ENCODE data around the gene IL26.
"Not testable (repeated sequence)": the region's sequence is repeated elsewhere in the genome, so short reads cannot be mapped to it uniquely, and the experiment has no call there.

IL26 gene

DNA sequence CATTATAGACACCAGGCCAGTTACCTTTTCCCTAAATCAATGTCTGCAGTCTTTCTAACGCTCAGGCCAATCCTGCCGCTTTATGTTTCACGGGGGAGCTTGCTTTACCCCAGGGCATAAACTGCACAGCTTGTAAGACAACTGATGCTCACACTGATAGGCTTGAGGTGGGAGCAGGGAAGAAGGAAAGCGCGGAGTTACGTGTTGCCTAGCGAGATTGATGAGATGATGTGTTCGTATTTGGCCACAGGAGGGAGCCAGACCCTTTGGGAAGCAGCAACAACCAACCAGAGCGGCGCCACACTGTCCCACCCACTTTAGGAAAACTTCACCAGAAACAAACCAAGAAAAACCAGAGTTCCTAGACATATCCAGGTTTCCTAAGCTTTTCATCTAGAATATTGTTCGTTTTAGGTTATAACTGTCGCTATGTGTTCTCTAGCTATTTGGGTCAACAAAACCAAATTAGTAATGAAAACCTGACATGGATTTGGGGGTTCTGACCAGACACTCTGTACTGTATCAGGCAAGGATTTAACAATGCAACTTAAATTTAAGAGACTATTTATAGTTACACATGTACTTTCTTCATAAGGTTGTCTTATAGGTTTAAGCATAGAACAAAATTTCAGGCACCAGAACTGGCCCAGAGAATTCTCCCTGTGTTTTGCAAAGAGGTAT is 2.4 kb downstream of the IL26 start:
- no peak overlapping the region for H3K4me3 ChIP-seq (ENCODE audit: low read depth, low read length)
- DNase-seq (ENCODE audit: low read depth), result peak; percentile 87
- TF ChIP-seq POLR2A (IDR thresholded peaks at IDR 0.05; ENCODE audit: extremely low read depth, insufficient read length), result no peak
- TF ChIP-seq, protein P1, sequence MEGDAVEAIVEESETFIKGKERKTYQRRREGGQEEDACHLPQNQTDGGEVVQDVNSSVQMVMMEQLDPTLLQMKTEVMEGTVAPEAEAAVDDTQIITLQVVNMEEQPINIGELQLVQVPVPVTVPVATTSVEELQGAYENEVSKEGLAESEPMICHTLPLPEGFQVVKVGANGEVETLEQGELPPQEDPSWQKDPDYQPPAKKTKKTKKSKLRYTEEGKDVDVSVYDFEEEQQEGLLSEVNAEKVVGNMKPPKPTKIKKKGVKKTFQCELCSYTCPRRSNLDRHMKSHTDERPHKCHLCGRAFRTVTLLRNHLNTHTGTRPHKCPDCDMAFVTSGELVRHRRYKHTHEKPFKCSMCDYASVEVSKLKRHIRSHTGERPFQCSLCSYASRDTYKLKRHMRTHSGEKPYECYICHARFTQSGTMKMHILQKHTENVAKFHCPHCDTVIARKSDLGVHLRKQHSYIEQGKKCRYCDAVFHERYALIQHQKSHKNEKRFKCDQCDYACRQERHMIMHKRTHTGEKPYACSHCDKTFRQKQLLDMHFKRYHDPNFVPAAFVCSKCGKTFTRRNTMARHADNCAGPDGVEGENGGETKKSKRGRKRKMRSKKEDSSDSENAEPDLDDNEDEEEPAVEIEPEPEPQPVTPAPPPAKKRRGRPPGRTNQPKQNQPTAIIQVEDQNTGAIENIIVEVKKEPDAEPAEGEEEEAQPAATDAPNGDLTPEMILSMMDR (IDR thresholded peaks at IDR 0.05; ENCODE audit: low read depth, low read length), result peak; percentile 78

DNA sequence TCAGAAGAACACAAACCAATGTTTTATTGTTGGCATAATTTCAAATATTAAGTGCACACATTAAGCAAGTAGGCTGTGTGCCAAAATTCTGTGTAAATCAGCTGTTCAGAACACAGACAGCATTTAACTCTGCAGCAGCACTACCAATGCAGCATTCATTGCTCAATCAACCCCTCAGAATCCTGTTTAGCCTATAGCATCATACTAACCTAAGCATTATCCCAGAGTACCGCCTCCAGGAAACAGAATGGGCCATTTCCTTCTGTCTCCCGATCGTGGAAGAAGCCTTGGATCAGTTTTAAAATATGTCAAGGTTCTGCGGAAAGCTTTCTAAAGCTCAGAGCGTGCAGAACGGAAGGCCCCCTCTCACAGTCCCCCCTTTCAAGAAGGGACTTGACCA is 3.3 kb downstream of the IL26 start:
- H3K4me3 ChIP-seq (ENCODE audit: low read depth, low read length), result no peak overlapping the region
- TF ChIP-seq, protein P2, sequence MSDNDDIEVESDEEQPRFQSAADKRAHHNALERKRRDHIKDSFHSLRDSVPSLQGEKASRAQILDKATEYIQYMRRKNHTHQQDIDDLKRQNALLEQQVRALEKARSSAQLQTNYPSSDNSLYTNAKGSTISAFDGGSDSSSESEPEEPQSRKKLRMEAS (IDR thresholded peaks at IDR 0.05; ENCODE audit: low read depth, low read length), result no peak
- TF ChIP-seq, protein P1 (IDR thresholded peaks at IDR 0.05; ENCODE audit: low read depth, low read length), result no peak
- no peak for TF ChIP-seq POLR2A (IDR thresholded peaks at IDR 0.05; ENCODE audit: extremely low read depth, insufficient read length)
- TF ChIP-seq MYC (IDR thresholded peaks at IDR 0.05; ENCODE audit: low read depth, low read length), result no peak
- DNase-seq (ENCODE audit: low read depth), result no peak

DNA sequence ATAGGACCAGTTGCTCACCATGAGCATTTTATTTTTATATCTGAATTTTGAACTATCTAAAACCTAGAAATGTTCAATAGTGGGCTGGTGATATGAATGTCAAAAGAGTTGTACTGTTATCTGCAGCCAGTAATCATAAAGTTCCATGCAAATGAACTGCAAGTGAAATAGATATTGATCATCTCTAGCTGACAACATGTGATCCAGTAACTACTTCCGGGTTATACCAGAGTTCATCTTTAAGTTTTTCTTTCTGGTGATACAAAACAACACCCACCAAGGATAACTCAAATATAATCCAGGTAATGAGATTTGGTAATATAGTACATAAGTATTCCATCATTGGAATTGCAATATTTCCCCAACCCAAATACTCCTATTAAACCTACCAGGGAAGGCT is 4.1 kb downstream of the IL26 start:
- no peak for TF ChIP-seq MYC (IDR thresholded peaks at IDR 0.05; ENCODE audit: low read depth, low read length)
- no peak for TF ChIP-seq POLR2A (IDR thresholded peaks at IDR 0.05; ENCODE audit: extremely low read depth, insufficient read length)
- TF ChIP-seq, protein P1 (IDR thresholded peaks at IDR 0.05; ENCODE audit: low read depth, low read length), result no peak
- TF ChIP-seq, protein P2 (IDR thresholded peaks at IDR 0.05; ENCODE audit: low read depth, low read length), result no peak
- DNase-seq (ENCODE audit: low read depth), result no peak
- H3K4me3 ChIP-seq (ENCODE audit: low read depth, low read length), result no peak overlapping the region

DNA sequence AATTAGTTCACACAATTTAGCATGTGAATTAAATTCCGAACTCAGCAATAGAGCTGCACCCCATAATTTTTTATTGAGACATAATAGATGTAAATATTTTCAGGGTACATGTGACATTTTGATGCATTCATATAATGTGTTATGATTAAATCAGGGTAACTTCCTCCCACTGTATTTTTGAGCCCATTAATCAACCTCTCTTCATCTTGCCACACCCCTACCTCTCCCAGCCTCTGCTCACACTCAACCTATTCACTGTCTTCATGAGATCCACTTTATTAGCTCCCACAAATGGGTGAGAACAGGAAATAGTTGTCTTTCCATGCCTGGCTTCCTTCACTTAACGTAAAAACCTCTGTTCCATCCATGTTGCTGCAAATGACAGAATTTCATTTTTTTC is 14.7 kb downstream of the IL26 start:
- H3K4me3 ChIP-seq (ENCODE audit: low read depth, low read length), result no peak overlapping the region
- DNase-seq (ENCODE audit: low read depth), result no peak
- TF ChIP-seq POLR2A (IDR thresholded peaks at IDR 0.05; ENCODE audit: extremely low read depth, insufficient read length), result no peak
- TF ChIP-seq, protein P2 (IDR thresholded peaks at IDR 0.05; ENCODE audit: low read depth, low read length), result no peak
- TF ChIP-seq, protein P1 (IDR thresholded peaks at IDR 0.05; ENCODE audit: low read depth, low read length), result no peak
- TF ChIP-seq MYC (IDR thresholded peaks at IDR 0.05; ENCODE audit: low read depth, low read length), result no peak

DNA sequence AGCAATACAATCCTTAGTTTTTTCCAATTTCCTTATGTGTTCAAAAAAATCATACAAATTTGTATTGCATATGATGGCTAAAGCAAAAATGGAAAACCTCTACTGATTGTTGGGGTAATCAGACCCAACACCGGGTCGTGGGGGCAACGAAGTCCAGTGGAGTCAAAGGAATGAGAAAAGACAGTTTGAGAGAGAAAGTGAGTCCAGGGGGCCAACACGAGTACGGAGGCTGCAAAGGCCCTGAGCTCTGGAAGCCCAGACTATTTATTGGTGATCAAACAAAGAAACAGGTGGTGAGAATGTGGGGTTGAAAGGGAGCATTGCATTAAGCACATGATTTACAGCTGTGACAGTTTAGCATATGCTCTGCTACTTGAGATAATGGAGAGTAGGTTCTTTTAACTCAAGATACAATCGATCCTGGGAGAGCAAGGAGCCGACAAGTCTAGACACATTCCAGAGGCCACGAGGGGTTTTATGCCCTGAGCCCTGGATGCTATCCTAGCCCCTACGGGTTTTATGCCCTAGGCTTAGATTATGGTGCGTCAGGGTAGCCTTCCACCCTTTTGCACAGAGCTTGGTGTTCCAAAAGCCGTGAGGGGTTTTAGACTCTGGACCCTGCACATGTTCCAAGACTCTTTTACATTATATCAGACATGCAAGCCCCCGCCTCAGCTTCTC is 16.4 kb downstream of the IL26 start:
- not testable (repeated sequence) for H3K4me3 ChIP-seq (ENCODE audit: low read depth, low read length); DNase-seq (ENCODE audit: low read depth)

DNA sequence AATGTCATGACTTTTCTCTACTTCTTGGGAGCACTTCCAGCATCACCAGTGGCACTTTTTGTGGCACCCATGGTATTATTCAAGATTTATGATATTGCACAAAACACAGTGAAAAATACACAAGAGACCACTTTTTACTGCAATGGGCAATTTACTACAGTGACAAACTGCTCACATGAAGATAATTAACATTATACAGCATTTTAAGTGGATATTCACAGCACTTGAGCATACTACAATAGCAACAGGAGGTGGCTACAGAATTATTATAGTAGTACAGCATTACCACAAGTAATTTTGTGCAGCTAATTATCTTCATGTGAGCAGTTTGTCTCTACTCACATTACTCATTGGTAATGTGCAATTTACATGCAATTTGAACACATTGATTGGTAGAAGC is 18.3 kb downstream of the IL26 start:
- TF ChIP-seq, protein P1 (IDR thresholded peaks at IDR 0.05; ENCODE audit: low read depth, low read length), result no peak
- TF ChIP-seq MYC (IDR thresholded peaks at IDR 0.05; ENCODE audit: low read depth, low read length) (no peak), POLR2A (IDR thresholded peaks at IDR 0.05; ENCODE audit: extremely low read depth, insufficient read length) (no peak)
- TF ChIP-seq, protein P2 (IDR thresholded peaks at IDR 0.05; ENCODE audit: low read depth, low read length), result no peak
- H3K4me3 ChIP-seq (ENCODE audit: low read depth, low read length), result no peak overlapping the region
- DNase-seq (ENCODE audit: low read depth), result no peak
